NB4 (cell line): Measurements from ENCODE around the gene MT1M.

ENCODE experiments used
- POLR2A ChIP-seq: IDR thresholded peaks from 2 replicates; pipeline ENCODE4 v1.6.1; 2011; ENCODE audit warnings: mild to moderate bottlenecking; ENCODE audit not compliant: insufficient read length; ENCODE audit errors: extremely low read depth
- TF ChIP-seq, protein P1 (sequence below): IDR thresholded peaks from one replicate; pipeline ENCODE4 v1.5.1; 2012; ENCODE audit warnings: low read depth, low read length
- TF ChIP-seq, protein P2 (sequence below): IDR thresholded peaks from 2 replicates; pipeline ENCODE4 v1.6.1; 2011; ENCODE audit warnings: low read depth, low read length

DNA sequence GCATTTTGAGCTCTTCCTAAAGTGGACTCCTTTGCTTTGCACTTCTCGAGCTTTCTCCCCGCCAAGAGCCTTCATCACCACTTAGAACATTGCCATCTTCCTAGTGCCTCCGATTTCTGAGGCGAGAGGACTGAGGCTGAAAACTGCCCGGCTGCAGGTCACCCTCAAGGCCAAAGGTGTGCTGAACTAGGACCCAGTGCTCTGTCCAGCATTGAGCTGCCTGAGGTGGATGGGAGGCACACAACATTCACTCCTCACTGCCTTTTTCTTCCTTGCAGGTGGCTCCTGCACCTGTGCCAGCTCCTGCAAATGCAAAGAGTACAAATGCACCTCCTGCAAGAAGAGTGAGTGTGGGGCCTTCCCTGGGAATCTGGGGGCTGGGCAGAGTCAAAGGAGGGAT lies 11.4 kb downstream of the MT1M start:
- TF ChIP-seq, protein P1, sequence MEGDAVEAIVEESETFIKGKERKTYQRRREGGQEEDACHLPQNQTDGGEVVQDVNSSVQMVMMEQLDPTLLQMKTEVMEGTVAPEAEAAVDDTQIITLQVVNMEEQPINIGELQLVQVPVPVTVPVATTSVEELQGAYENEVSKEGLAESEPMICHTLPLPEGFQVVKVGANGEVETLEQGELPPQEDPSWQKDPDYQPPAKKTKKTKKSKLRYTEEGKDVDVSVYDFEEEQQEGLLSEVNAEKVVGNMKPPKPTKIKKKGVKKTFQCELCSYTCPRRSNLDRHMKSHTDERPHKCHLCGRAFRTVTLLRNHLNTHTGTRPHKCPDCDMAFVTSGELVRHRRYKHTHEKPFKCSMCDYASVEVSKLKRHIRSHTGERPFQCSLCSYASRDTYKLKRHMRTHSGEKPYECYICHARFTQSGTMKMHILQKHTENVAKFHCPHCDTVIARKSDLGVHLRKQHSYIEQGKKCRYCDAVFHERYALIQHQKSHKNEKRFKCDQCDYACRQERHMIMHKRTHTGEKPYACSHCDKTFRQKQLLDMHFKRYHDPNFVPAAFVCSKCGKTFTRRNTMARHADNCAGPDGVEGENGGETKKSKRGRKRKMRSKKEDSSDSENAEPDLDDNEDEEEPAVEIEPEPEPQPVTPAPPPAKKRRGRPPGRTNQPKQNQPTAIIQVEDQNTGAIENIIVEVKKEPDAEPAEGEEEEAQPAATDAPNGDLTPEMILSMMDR: no peak
- no peak for TF ChIP-seq POLR2A
- TF ChIP-seq, protein P2, sequence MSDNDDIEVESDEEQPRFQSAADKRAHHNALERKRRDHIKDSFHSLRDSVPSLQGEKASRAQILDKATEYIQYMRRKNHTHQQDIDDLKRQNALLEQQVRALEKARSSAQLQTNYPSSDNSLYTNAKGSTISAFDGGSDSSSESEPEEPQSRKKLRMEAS: no peak
